ENCODE measurements around the gene HBE1. TPM values are rescaled to one million over a fixed set of nuclear protein-coding genes. Genes with fewer than 3 reads are reported as not detected.

Gene HBE1
- total and polyA plus RNA-seq, 8 donors, result 4.2 to 41.6 (median 16.3) TPM; not detected in 2

GRCh38 chr11:5229356-5229755 is 40.4 kb downstream of the HBE1 start:
- TF ChIP-seq CTCF (IDR thresholded peaks at IDR 0.05), result no peak
- Histone ChIP-seq H3K4me3 (no peak overlapping the region), H3K4me1 (no peaks in the 10 kb centered on the region), H3K27me3 (no peaks in the 10 kb centered on the region), H3K27ac (no peak overlapping the region), H3K36me3 (no peaks in the 10 kb centered on the region), H3K9me3 (no peaks in the 10 kb centered on the region)
- intact Hi-C loops (cut with DNase I), result no loop called here
- DNase-seq (no peak), ATAC-seq (no peak)

GRCh38 chr11:5228124-5228523 is 41.6 kb downstream of the HBE1 start:
- Histone ChIP-seq H3K4me3 (no peak overlapping the region), H3K27me3 (no peaks in the 10 kb centered on the region), H3K27ac (no peak overlapping the region), H3K36me3 (no peaks in the 10 kb centered on the region), H3K4me1 (no peaks in the 10 kb centered on the region), H3K9me3 (no peaks in the 10 kb centered on the region)
- no peak for ATAC-seq
- intact Hi-C loops (cut with DNase I), result no loop called here
- no peak for TF ChIP-seq CTCF (IDR thresholded peaks at IDR 0.05)
- no peak for DNase-seq

GRCh38 chr11:5227681-5228080 is 42.1 kb downstream of the HBE1 start:
- no peaks in the 10 kb centered on the region for H3K36me3 ChIP-seq
- TF ChIP-seq CTCF (IDR thresholded peaks at IDR 0.05), result no peak
- H3K4me3 ChIP-seq, result no peak overlapping the region
- no peaks in the 10 kb centered on the region for H3K4me1 ChIP-seq
- intact Hi-C loops (cut with DNase I), result no loop called here
- DNase-seq, result no peak
- H3K27ac ChIP-seq, result no peak overlapping the region
- no peaks in the 10 kb centered on the region for H3K9me3 ChIP-seq
- ATAC-seq, result no peak
- H3K27me3 ChIP-seq, result no peaks in the 10 kb centered on the region

- Histone ChIP-seq H3K4me3 (no peak within 1 kb of the TSS), H3K4me1 (no peaks in the 10 kb centered on the region), H3K27me3 (no peaks in the 10 kb centered on the region), H3K27ac (no peak within 1 kb of the TSS), H3K9me3 (no peaks in the 10 kb centered on the region), H3K36me3 (no peaks in the 10 kb centered on the region)
- intact Hi-C loops (cut with DNase I), result no loop called here
- no peak for TF ChIP-seq CTCF (IDR thresholded peaks at IDR 0.05)
- ATAC-seq, result no peak
- DNase-seq, result no peak
These were observed 42.9 kb downstream of the HBE1 start, which contains the start of gene HBB for GRCh38 chr11:5226732-5227310. HBB (minus strand) TSS chr11:5227071; CDS start chr11:5227021, 50 bp downstream.

- Histone ChIP-seq H3K36me3 (no peaks in the 10 kb centered on the region), H3K27me3 (no peaks in the 10 kb centered on the region), H3K9me3 (peaks cover 0 to 2% of the 10 kb centered on the region in 2 donors), H3K27ac (no peak overlapping the region), H3K4me1 (no peaks in the 10 kb centered on the region), H3K4me3 (no peak overlapping the region)
- TF ChIP-seq CTCF (IDR thresholded peaks at IDR 0.05), result no peak
- intact Hi-C loops (cut with DNase I), result no loop called here
- ATAC-seq, result peak; percentile 79
- no peak for DNase-seq
These were observed 44.3 kb downstream of the HBE1 start for GRCh38 chr11:5225480-5225871.
